ENCODE data around the gene PLSCR2. TPM values are rescaled to one million over a fixed set of nuclear protein-coding genes. Genes with fewer than 3 reads are reported as not detected.

PLSCR2 gene
- total RNA-seq, 1 experiment from 2014 or later: 2.9 TPM

GRCh38 chr3:146464783-146465182 lies 4.6 kb downstream of the PLSCR2 start:
- H3K4me3 Mint-ChIP-seq (ENCODE audit: low read depth, unreplicated experiment): no peak overlapping the region
- intact Hi-C loops (cut with micrococcal nuclease; ENCODE audit: unreplicated experiment): no loop called here
- no peak for TF ChIP-seq CTCF (IDR thresholded peaks at IDR 0.05; ENCODE audit: unreplicated experiment)
- DNase-seq: no peak
- H3K27me3 Mint-ChIP-seq (ENCODE audit: unreplicated experiment): no peaks in the 10 kb centered on the region
- CTCF ChIA-PET: interaction anchor here (1.4 kb wide), 1 partner anchor 275 kb away, joined by 3 read pairs; no protein-coding TSS in a partner anchor
- H3K4me1 Mint-ChIP-seq (ENCODE audit: low read depth, unreplicated experiment): peaks cover 40% of the 10 kb centered on the region
- H3K36me3 Mint-ChIP-seq (ENCODE audit: insufficient read depth, unreplicated experiment): peaks cover 9% of the 10 kb centered on the region
- peaks cover 3% of the 10 kb centered on the region for H3K9me3 Mint-ChIP-seq (ENCODE audit: low read depth, unreplicated experiment)
- no TSS peak for BruUV-seq (replicated peaks)
- H3K27ac Mint-ChIP-seq (ENCODE audit: unreplicated experiment): no peak overlapping the region

- CTCF ChIA-PET: interaction anchor here (1.4 kb wide), 1 partner anchor 275 kb away, joined by 3 read pairs; no protein-coding TSS in a partner anchor
- no TSS peak for BruUV-seq (replicated peaks)
- intact Hi-C loops (cut with micrococcal nuclease; ENCODE audit: unreplicated experiment): no loop called here
- Mint-ChIP-seq H3K4me3 (ENCODE audit: low read depth, unreplicated experiment) (no peak overlapping the region), H3K27ac (ENCODE audit: unreplicated experiment) (no peak overlapping the region), H3K36me3 (ENCODE audit: insufficient read depth, unreplicated experiment) (peaks cover 2% of the 10 kb centered on the region), H3K9me3 (ENCODE audit: low read depth, unreplicated experiment) (peaks cover 3% of the 10 kb centered on the region), H3K27me3 (ENCODE audit: unreplicated experiment) (no peaks in the 10 kb centered on the region), H3K4me1 (ENCODE audit: low read depth, unreplicated experiment) (peaks cover 38% of the 10 kb centered on the region)
- no peak for TF ChIP-seq CTCF (IDR thresholded peaks at IDR 0.05; ENCODE audit: unreplicated experiment)
- no peak for DNase-seq
These were observed 5.3 kb downstream of the PLSCR2 start for GRCh38 chr3:146464005-146464595.

DNA sequence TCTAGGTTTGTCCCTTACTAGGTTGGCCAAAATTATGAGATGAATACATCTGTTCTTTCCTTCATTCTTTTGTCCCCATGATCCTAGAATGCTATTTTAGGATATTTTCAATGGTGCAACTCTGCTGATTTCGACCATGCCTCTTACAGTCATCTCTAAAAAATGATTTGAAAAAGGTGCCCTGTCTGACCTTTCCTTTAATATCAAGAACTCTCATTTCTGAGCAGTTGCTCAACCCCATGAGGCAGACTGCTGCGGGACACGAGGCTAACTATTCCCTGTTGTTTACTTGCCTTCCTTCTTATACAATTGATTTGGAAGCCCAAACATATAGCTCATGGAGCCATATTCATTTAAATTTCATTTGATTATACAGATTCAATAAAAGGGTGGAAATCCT lies 14.6 kb downstream of the PLSCR2 start:
- H3K4me3 Mint-ChIP-seq (ENCODE audit: low read depth, unreplicated experiment): no peak overlapping the region
- no peak overlapping the region for H3K27ac Mint-ChIP-seq (ENCODE audit: unreplicated experiment)
- H3K9me3 Mint-ChIP-seq (ENCODE audit: low read depth, unreplicated experiment): no peaks in the 10 kb centered on the region
- H3K27me3 Mint-ChIP-seq (ENCODE audit: unreplicated experiment): no peaks in the 10 kb centered on the region
- TF ChIP-seq CTCF (IDR thresholded peaks at IDR 0.05; ENCODE audit: unreplicated experiment): no peak
- no peak for DNase-seq
- intact Hi-C loops (cut with micrococcal nuclease; ENCODE audit: unreplicated experiment): no loop called here
- no peaks in the 10 kb centered on the region for H3K4me1 Mint-ChIP-seq (ENCODE audit: low read depth, unreplicated experiment)
- BruUV-seq (replicated peaks): no TSS peak
- H3K36me3 Mint-ChIP-seq (ENCODE audit: insufficient read depth, unreplicated experiment): no peaks in the 10 kb centered on the region
- CTCF ChIA-PET: no interaction called here

DNA sequence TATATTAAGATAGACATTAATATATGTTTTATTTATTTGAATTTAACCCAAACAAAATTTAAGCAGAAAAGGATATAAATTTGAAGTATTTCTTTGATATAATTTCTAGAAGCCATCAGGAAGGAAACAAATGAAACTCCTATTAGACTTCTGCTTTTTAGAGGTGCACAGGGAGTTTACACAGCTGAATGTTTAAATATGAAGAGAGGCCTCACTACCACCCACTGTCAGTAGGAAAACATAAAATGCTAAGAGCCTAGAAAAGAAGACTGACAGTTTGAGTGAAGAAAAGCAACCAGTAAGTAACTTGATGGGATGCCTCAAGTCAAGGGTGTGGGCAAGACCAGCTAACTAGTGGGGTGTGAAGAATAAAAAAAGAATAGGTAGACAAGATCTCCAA lies 19.7 kb downstream of the PLSCR2 start:
- H3K9me3 Mint-ChIP-seq (ENCODE audit: low read depth, unreplicated experiment): no peaks in the 10 kb centered on the region
- no peak overlapping the region for H3K4me3 Mint-ChIP-seq (ENCODE audit: low read depth, unreplicated experiment)
- H3K27ac Mint-ChIP-seq (ENCODE audit: unreplicated experiment): no peak overlapping the region
- no TSS peak for BruUV-seq (replicated peaks)
- no peak for DNase-seq
- CTCF ChIA-PET: no interaction called here
- peaks cover 9% of the 10 kb centered on the region for H3K4me1 Mint-ChIP-seq (ENCODE audit: low read depth, unreplicated experiment)
- no peaks in the 10 kb centered on the region for H3K27me3 Mint-ChIP-seq (ENCODE audit: unreplicated experiment)
- no peaks in the 10 kb centered on the region for H3K36me3 Mint-ChIP-seq (ENCODE audit: insufficient read depth, unreplicated experiment)
- intact Hi-C loops (cut with micrococcal nuclease; ENCODE audit: unreplicated experiment): no loop called here
- TF ChIP-seq CTCF (IDR thresholded peaks at IDR 0.05; ENCODE audit: unreplicated experiment): no peak
